Activated T-cell treated with anti-CD3 and anti-CD28 coated beads for 48 hours (primary cell): ENCODE measurements around the gene TREH.
"Not testable (repeated sequence)": the region's sequence is repeated elsewhere in the genome, so short reads cannot be mapped to it uniquely, and the experiment has no call there.

Source experiments
- DNase-seq: peaks from one replicate; pipeline ENCODE4 v3.0.0-alpha.2; 2020; ENCODE audit warnings: low read depth

Gene TREH

GRCh38 chr11:118679483-118679882, at the start of gene TREH:
TREH (minus strand) TSS chr11:118679650; CDS start chr11:118679627, 23 bp downstream.
- no peak for DNase-seq

GRCh38 chr11:118728112-118728511, 48.7 kb upstream of the TREH start:
- not testable (repeated sequence) for DNase-seq

GRCh38 chr11:118727721-118728066, 48.2 kb upstream of the TREH start:
- not testable (repeated sequence) for DNase-seq

- DNase-seq, result not testable (repeated sequence)
These were observed 47.7 kb upstream of the TREH start for GRCh38 chr11:118727001-118727720.

GRCh38 chr11:118721478-118722015, 42.1 kb upstream of the TREH start:
- not testable (repeated sequence) for DNase-seq

GRCh38 chr11:118720740-118721139, 41.3 kb upstream of the TREH start:
- not testable (repeated sequence) for DNase-seq

- DNase-seq, result not testable (repeated sequence)
These were observed 40.6 kb upstream of the TREH start for GRCh38 chr11:118720078-118720477.

- not testable (repeated sequence) for DNase-seq
These were observed 39.1 kb upstream of the TREH start for GRCh38 chr11:118718562-118718961.

- not testable (repeated sequence) for DNase-seq
These were observed 38.3 kb upstream of the TREH start for GRCh38 chr11:118717733-118718132.

- DNase-seq, result not testable (repeated sequence)
These were observed 37.8 kb upstream of the TREH start for GRCh38 chr11:118717221-118717620.

- no peak for DNase-seq
These were observed 36.4 kb upstream of the TREH start for GRCh38 chr11:118715837-118716260.

GRCh38 chr11:118715245-118715831, 35.9 kb upstream of the TREH start:
- DNase-seq, result no peak

- no peak for DNase-seq
These were observed 35.4 kb upstream of the TREH start for GRCh38 chr11:118714816-118715215.

- DNase-seq, result not testable (repeated sequence)
These were observed 35.0 kb upstream of the TREH start for GRCh38 chr11:118714416-118714815.

- no peak for DNase-seq
These were observed 28.8 kb upstream of the TREH start for GRCh38 chr11:118708296-118708695.

- no peak for DNase-seq
These were observed 27.0 kb upstream of the TREH start for GRCh38 chr11:118706546-118706825.

- DNase-seq, result no peak
These were observed 26.5 kb upstream of the TREH start for GRCh38 chr11:118705791-118706545.

- DNase-seq, result no peak
These were observed 25.8 kb upstream of the TREH start for GRCh38 chr11:118705111-118705741.

- DNase-seq, result no peak
These were observed 24.2 kb upstream of the TREH start for GRCh38 chr11:118703563-118704106.

- DNase-seq, result no peak
These were observed 20.2 kb upstream of the TREH start for GRCh38 chr11:118699506-118700220.

GRCh38 chr11:118697346-118697745, 17.9 kb upstream of the TREH start:
- no peak for DNase-seq
